Astrocyte (in vitro differentiated cells and primary cell): Measurements from ENCODE around the gene PPP1R16B. TPM values are rescaled to one million over a fixed set of nuclear protein-coding genes. Genes with fewer than 3 reads are reported as not detected.

Source experiments
- DNase-seq: peaks from one replicate; pipeline ENCODE4 v3.0.0-alpha.2; 2010; ENCODE audit warnings: low read depth
- FAIRE-seq: peaks from 2 replicates; lab custom pipeline; 2011; peaks lifted over from hg19 to GRCh38; lab: Jason Lieb, UNC
- H2AFZ ChIP-seq: 2 replicates; pipeline ENCODE4 v1.6.0; 2012; ENCODE audit warnings: low read depth, low read length, inconsistent platforms
- H3K27ac ChIP-seq: 2 replicates; pipeline ENCODE4 v1.5.1; 2011; ENCODE audit warnings: low read depth, low read length, inconsistent platforms
- H3K27me3 ChIP-seq: 2 replicates; pipeline ENCODE4 v1.6.0; 2011; ENCODE audit warnings: low read length, inconsistent platforms; ENCODE audit not compliant: insufficient read depth
- H3K36me3 ChIP-seq: 2 replicates; pipeline ENCODE4 v1.5.1; 2011; ENCODE audit warnings: low read length, inconsistent platforms; ENCODE audit not compliant: insufficient read depth
- H3K4me1 ChIP-seq: 2 replicates; pipeline ENCODE4 v1.5.1; 2011; ENCODE audit warnings: low read length, inconsistent platforms; ENCODE audit not compliant: insufficient read depth
- H3K4me2 ChIP-seq: 2 replicates; pipeline ENCODE4 v1.6.0; 2012; ENCODE audit warnings: low read length, inconsistent platforms
- H3K4me3 ChIP-seq: 2 replicates; pipeline ENCODE4 v1.5.1; 2011; ENCODE audit warnings: low read depth, mild to moderate bottlenecking, low read length, inconsistent platforms; ENCODE audit not compliant: insufficient read depth
- H3K79me2 ChIP-seq: 2 replicates; pipeline ENCODE4 v1.6.0; 2012; ENCODE audit warnings: mild to moderate bottlenecking, low read length, inconsistent platforms; ENCODE audit not compliant: insufficient read depth
- H3K9ac ChIP-seq: 2 replicates; pipeline ENCODE4 v1.6.0; 2012; ENCODE audit warnings: mild to moderate bottlenecking, low read length, inconsistent platforms
- H3K9me3 ChIP-seq: 2 replicates; pipeline ENCODE4 v1.5.1; 2012; ENCODE audit warnings: low read depth, mild to moderate bottlenecking, low read length, inconsistent platforms; ENCODE audit not compliant: insufficient read depth
- H4K20me1 ChIP-seq: 2 replicates; pipeline ENCODE4 v1.6.0; 2012; ENCODE audit warnings: low read length, inconsistent platforms; ENCODE audit not compliant: insufficient read depth
- H3K27ac Mint-ChIP-seq: one replicate; pipeline ENCODE4 v1.8.0; 2021; ENCODE audit warnings: mild to moderate bottlenecking, mixed read lengths; ENCODE audit not compliant: unreplicated experiment
- H3K27me3 Mint-ChIP-seq: one replicate; pipeline ENCODE4 v1.8.0; 2021; ENCODE audit warnings: low read depth, mixed read lengths; ENCODE audit not compliant: unreplicated experiment
- H3K36me3 Mint-ChIP-seq: one replicate; pipeline ENCODE4 v1.8.0; 2021; ENCODE audit warnings: low read depth, mixed read lengths; ENCODE audit not compliant: unreplicated experiment
- H3K4me1 Mint-ChIP-seq: one replicate; pipeline ENCODE4 v1.8.0; 2021; ENCODE audit warnings: low read depth, mixed read lengths; ENCODE audit not compliant: unreplicated experiment
- H3K4me3 Mint-ChIP-seq: one replicate; pipeline ENCODE4 v1.8.0; 2021; ENCODE audit warnings: mild to moderate bottlenecking, moderate library complexity, mixed read lengths; ENCODE audit not compliant: unreplicated experiment
- H3K9me3 Mint-ChIP-seq: one replicate; pipeline ENCODE4 v1.8.0; 2021; ENCODE audit warnings: mild to moderate bottlenecking, mixed read lengths; ENCODE audit not compliant: unreplicated experiment
- CTCF ChIP-seq: IDR thresholded peaks from 2 replicates; pipeline ENCODE4 v1.5.1; 2011; ENCODE audit warnings: low read depth, mild to moderate bottlenecking, inconsistent platforms, low read length, moderate library complexity; ENCODE audit not compliant: insufficient read depth
- EZH2 ChIP-seq: IDR thresholded peaks from 2 replicates; pipeline ENCODE4 v1.6.1; 2012; ENCODE audit warnings: mild to moderate bottlenecking, low read length, inconsistent platforms; ENCODE audit not compliant: insufficient read depth
- total RNA-seq: library from RNA; stranded (reverse); gene quantifications from 2 replicates; pipeline ENCODE4 v1.2.1, GENCODE V29; 2021

Gene PPP1R16B
- total RNA-seq, 1 donor from 2014 or later = 0.68 TPM

- FAIRE-seq (no peak), DNase-seq (no peak)
- Mint-ChIP-seq H3K9me3 (peaks cover under 1% of the 10 kb centered on the region), H3K36me3 (peaks cover 4% of the 10 kb centered on the region), H3K27me3 (peaks cover 8% of the 10 kb centered on the region), H3K27ac (no peak overlapping the region), H3K4me1 (peaks cover 9% of the 10 kb centered on the region), H3K4me3 (no peak overlapping the region)
- TF ChIP-seq EZH2 = no peak
- Histone ChIP-seq H3K27me3 (no peaks in the 10 kb centered on the region), H3K27ac (no peak overlapping the region), H3K4me3 (no peak overlapping the region), H3K4me1 (no peaks in the 10 kb centered on the region), H3K4me2 (no peak overlapping the region), H3K9me3 (no peaks in the 10 kb centered on the region), H3K79me2 (no peaks in the 10 kb centered on the region), H2AFZ (no peak overlapping the region), H3K36me3 (no peaks in the 10 kb centered on the region), H4K20me1 (no peaks in the 10 kb centered on the region), H3K9ac (no peak overlapping the region)
These were observed 67.1 kb downstream of the PPP1R16B start for GRCh38 chr20:38872491-38873049.

GRCh38 chr20:38873050-38873581, 67.6 kb downstream of the PPP1R16B start:
- Mint-ChIP-seq H3K36me3 (peaks cover 4% of the 10 kb centered on the region), H3K4me1 (peaks cover 9% of the 10 kb centered on the region), H3K9me3 (peaks cover 2% of the 10 kb centered on the region), H3K27me3 (peaks cover 8% of the 10 kb centered on the region), H3K4me3 (no peak overlapping the region), H3K27ac (no peak overlapping the region)
- DNase-seq (no peak), FAIRE-seq (no peak)
- Histone ChIP-seq H3K27ac (no peak overlapping the region), H3K4me2 (no peak overlapping the region), H3K9me3 (no peaks in the 10 kb centered on the region), H4K20me1 (no peaks in the 10 kb centered on the region), H3K4me1 (no peaks in the 10 kb centered on the region), H3K4me3 (no peak overlapping the region), H3K79me2 (no peaks in the 10 kb centered on the region), H2AFZ (no peak overlapping the region), H3K9ac (no peak overlapping the region), H3K27me3 (no peaks in the 10 kb centered on the region), H3K36me3 (no peaks in the 10 kb centered on the region)
- no peak for TF ChIP-seq EZH2
- no peak for TF ChIP-seq CTCF

GRCh38 chr20:38874460-38875174, 69.1 kb downstream of the PPP1R16B start:
- Histone ChIP-seq H3K9me3 (no peaks in the 10 kb centered on the region), H3K4me1 (no peaks in the 10 kb centered on the region), H3K27ac (no peak overlapping the region), H4K20me1 (no peaks in the 10 kb centered on the region), H3K9ac (no peak overlapping the region), H3K27me3 (peaks cover 4% of the 10 kb centered on the region), H3K79me2 (no peaks in the 10 kb centered on the region), H3K4me2 (no peak overlapping the region), H3K36me3 (no peaks in the 10 kb centered on the region), H3K4me3 (no peak overlapping the region), H2AFZ (no peak overlapping the region)
- DNase-seq (no peak), FAIRE-seq (no peak)
- Mint-ChIP-seq H3K4me1 (peaks cover 9% of the 10 kb centered on the region), H3K9me3 (peaks cover 2% of the 10 kb centered on the region), H3K4me3 (no peak overlapping the region), H3K27ac (no peak overlapping the region), H3K27me3 (peaks cover 15% of the 10 kb centered on the region), H3K36me3 (peaks cover 4% of the 10 kb centered on the region)
- no peak for TF ChIP-seq EZH2
- TF ChIP-seq CTCF = no peak
